K562 (cell line): Measurements from ENCODE around the gene ZNF316. TPM values are rescaled to one million over a fixed set of nuclear protein-coding genes. Genes with fewer than 3 reads are reported as not detected.

Source experiments
- BMI1 ChIP-seq: fragments of 150-350 bp; IDR thresholded peaks from 2 replicates; pipeline ENCODE4 v1.6.1; 2014; ENCODE audit warnings: low read length
- BRCA1 ChIP-seq, 2 experiments: fragments of 450-650 bp in 1 of 2; sonication (generic) in 1 of 2; formaldehyde crosslinking in 1 of 2; IDR thresholded peaks; 2 replicates each; pipeline versions ENCODE4 v1.5.0 to v1.6.1; 2017 to 2020; ENCODE audit warnings: mild to moderate bottlenecking in 1 of 2, missing genetic modification reagents in 1 of 2
- BRF2 ChIP-seq: IDR thresholded peaks from 3 replicates; pipeline ENCODE4 v1.6.1; 2011; ENCODE audit warnings: borderline replicate concordance, mild to moderate bottlenecking; ENCODE audit not compliant: insufficient read length, insufficient read depth
- CGGBP1 ChIP-seq: fragments of 250-450 bp; sonication (Bioruptor Pico); IDR thresholded peaks from 2 replicates; pipeline ENCODE4 v1.9.0; 2021; ENCODE audit warnings: mild to moderate bottlenecking
- E2F6 ChIP-seq, 2 experiments: IDR thresholded peaks; 2 replicates each; pipeline ENCODE4 v1.6.1; 2011; ENCODE audit warnings: borderline replicate concordance in 1 of 2, control low read depth in 1 of 2, low read depth in 1 of 2, low read length in 1 of 2, mild to moderate bottlenecking in 1 of 2, mixed read lengths in 1 of 2, moderate library complexity in 1 of 2; ENCODE audit not compliant: insufficient read depth in 1 of 2, insufficient read length in 1 of 2, poor library complexity in 1 of 2, severe bottlenecking in 1 of 2; ENCODE audit errors: extremely low read depth in 1 of 2
- EWSR1 ChIP-seq: fragments of 450-650 bp; IDR thresholded peaks from 2 replicates; pipeline ENCODE4 v1.6.1; 2018; ENCODE audit warnings: borderline replicate concordance, mild to moderate bottlenecking, low read depth, moderate library complexity; ENCODE audit not compliant: partially characterized antibody
- FOXP4 ChIP-seq: sonication (generic); formaldehyde crosslinking; IDR thresholded peaks from 2 replicates; pipeline ENCODE4 v1.8.0; 2022; ENCODE audit warnings: mild to moderate bottlenecking, missing genetic modification reagents, borderline replicate concordance
- HDAC2 ChIP-seq: fragments of 450-650 bp; IDR thresholded peaks from 2 replicates; pipeline ENCODE4 v1.6.1; 2016; ENCODE audit warnings: mild to moderate bottlenecking
- NCOA6 ChIP-seq: fragments of 450-650 bp; IDR thresholded peaks from 2 replicates; pipeline ENCODE4 v1.6.1; 2017; ENCODE audit warnings: mild to moderate bottlenecking
- RBM14 ChIP-seq: fragments of 200-400 bp; formaldehyde crosslinking; IDR thresholded peaks from 2 replicates; pipeline ENCODE4 v1.6.1; 2018; ENCODE audit warnings: low read depth, mild to moderate bottlenecking, low read length, moderate library complexity, borderline replicate concordance; ENCODE audit not compliant: insufficient read depth
- SOX6 ChIP-seq: fragments of 450-650 bp; IDR thresholded peaks from 2 replicates; pipeline ENCODE4 v1.6.1; 2014; ENCODE audit warnings: mild to moderate bottlenecking
- SP1 ChIP-seq: sonication (generic); formaldehyde crosslinking; IDR thresholded peaks from 2 replicates; pipeline ENCODE4 v1.8.1; 2022; ENCODE audit warnings: mild to moderate bottlenecking, missing genetic modification reagents
- TAF9B ChIP-seq: fragments of 450-650 bp; IDR thresholded peaks from 2 replicates; pipeline ENCODE4 v1.6.1; 2018; ENCODE audit warnings: mild to moderate bottlenecking; ENCODE audit not compliant: partially characterized antibody
- TOE1 ChIP-seq, 2 experiments: fragments of 450-650 bp in 1 of 2; sonication (generic) in 1 of 2; formaldehyde crosslinking in 1 of 2; IDR thresholded peaks; 2 replicates each; pipeline versions ENCODE4 v1.7.1 to v1.8.0; 2016 to 2022; ENCODE audit warnings: borderline replicate concordance in 2 of 2, mild to moderate bottlenecking in 2 of 2, antibody characterized with exemption in 1 of 2, inconsistent platforms in 1 of 2, low read depth in 1 of 2, missing genetic modification reagents in 1 of 2, moderate library complexity in 1 of 2
- ZFP1 ChIP-seq: fragments of 450-650 bp; formaldehyde crosslinking; IDR thresholded peaks from 2 replicates; pipeline ENCODE4 v1.4.0; 2020; ENCODE audit warnings: mild to moderate bottlenecking, mixed read lengths
- ZNF707 ChIP-seq: fragments of 250-450 bp; sonication (Bioruptor Pico); conservative IDR thresholded peaks from 2 replicates; pipeline ENCODE4 v1.8.0; 2022; ENCODE audit warnings: inconsistent platforms, mild to moderate bottlenecking, moderate library complexity
- polyA plus RNA-seq, 8 experiments: library from polyadenylated mRNA; depleted of rRNA in 4 of 8; stranded (reverse) in 5 of 8; unstranded in 3 of 8; fragments of >200 nt; fragmentation: Nextera tagmentation in 2 of 8; fragmentation: Illumina TruSeq in 1 of 8; extraction: Ambion mirVana in 2 of 8; extraction: Trizol in 1 of 8; gene quantifications; 2 replicates each; pipeline versions ENCODE4 v1.2.1 to v1.2.3, GENCODE V29; 2011 to 2014; ENCODE audit warnings: inconsistent platforms in 1 of 8, missing spikeins in 1 of 8
- total RNA-seq, 7 experiments: library from RNA; depleted of rRNA in 6 of 7; stranded (reverse); fragments of >200 nt in 6 of 7; fragmentation: Illumina TruSeq in 2 of 7; extraction: Trizol in 2 of 7; gene quantifications; 2 replicates each; pipeline versions ENCODE4 v1.2.1 to v1.2.3, GENCODE V29; 2011 to 2021; ENCODE audit warnings: low replicate concordance in 1 of 7

ZNF316 gene
- total and polyA plus RNA-seq, 9 of the 15 experiments (the other 6 are each of a cell fraction or from before 2014, with no cell fraction given): 0.10 to 34.0 (median 8.6) TPM

GRCh38 chr7:6637544-6638229 is 569 bp downstream of the ZNF316 start (continued):
- TF ChIP-seq TOE1 (IDR thresholded peaks at IDR 0.05; ENCODE audit: borderline replicate concordance) (peak; percentile 24; the same call in 1 of the 2 replicates), TOE1 (CRISPR knock-in tag; IDR thresholded peaks at IDR 0.05; ENCODE audit: borderline replicate concordance, low read depth) (no peak), BRF2 (no peak), FOXP4 (CRISPR knock-in tag) (no peak), E2F6 (IDR thresholded peaks at IDR 0.05; ENCODE audit: borderline replicate concordance in 1 of 2, extremely low read depth in 1 of 2, insufficient read depth in 1 of 2, insufficient read length in 1 of 2, low read depth in 1 of 2, low read length in 1 of 2, poor library complexity in 1 of 2, severe bottlenecking in 1 of 2) (peak in 1 of 2 experiments; percentile 56), NCOA6 (no peak), ZNF707 (CRISPR knock-in tag) (no peak), EWSR1 (no peak), SOX6 (no peak), HDAC2 (peak; percentile 63; the same call in 1 of the 2 replicates), SP1 (CRISPR knock-in tag) (peak; percentile 38; the same call in 1 of the 2 replicates), TAF9B (no peak), BMI1 (no peak), CGGBP1 (CRISPR knock-in tag) (no peak), ZFP1 (no peak), BRCA1 (IDR thresholded peaks at IDR 0.05) (no peak), BRCA1 (CRISPR knock-in tag; IDR thresholded peaks at IDR 0.05) (no peak), RBM14 (no peak)
